HCT116 (cell line): Measurements from ENCODE around the gene SMURF1.

Source experiments
- EGR1 ChIP-seq: IDR thresholded peaks from 2 replicates; pipeline ENCODE4 v1.6.1; 2012; ENCODE audit warnings: low read depth
- EZH2phosphoT487 ChIP-seq: fragments of 200-600 bp; IDR thresholded peaks from 2 replicates; pipeline ENCODE4 v1.6.1; 2018; ENCODE audit warnings: antibody characterized with exemption, borderline replicate concordance
- POLR2A ChIP-seq: IDR thresholded peaks from 2 replicates; pipeline ENCODE4 v1.7.0; 2011; ENCODE audit warnings: borderline replicate concordance; ENCODE audit not compliant: insufficient read depth, insufficient read length; ENCODE audit errors: extremely low read depth
- POLR2AphosphoS5 ChIP-seq: IDR thresholded peaks from 2 replicates; pipeline ENCODE4 v1.6.1; 2011; ENCODE audit warnings: mild to moderate bottlenecking, low read depth, low read length, moderate library complexity
- RAD21 ChIP-seq: IDR thresholded peaks from 2 replicates; pipeline ENCODE4 v1.6.1; 2012; ENCODE audit warnings: low read depth, mild to moderate bottlenecking
- REST ChIP-seq: IDR thresholded peaks from 2 replicates; pipeline ENCODE4 v1.6.1; 2012; ENCODE audit warnings: low read depth
- SP1 ChIP-seq: IDR thresholded peaks from 2 replicates; pipeline ENCODE4 v1.6.1; 2012; ENCODE audit warnings: low read depth
- YY1 ChIP-seq: IDR thresholded peaks from 2 replicates; pipeline ENCODE4 v1.6.1; 2011; ENCODE audit warnings: low read length, low read depth, moderate library complexity, mild to moderate bottlenecking; ENCODE audit not compliant: insufficient replicate concordance; ENCODE audit errors: extremely low read depth
- TF ChIP-seq, protein P1 (sequence below): IDR thresholded peaks from 2 replicates; pipeline ENCODE4 v1.6.1; 2012
- TF ChIP-seq, protein P2 (sequence below), 3 experiments: fragments of 200-600 bp in 1 of 3; sonication (generic) in 1 of 3; IDR thresholded peaks in 2 of 3; conservative IDR thresholded peaks in 1 of 3; 2 replicates each; pipeline ENCODE4 v1.5.1; 2012 to 2017; ENCODE audit warnings: low read depth in 2 of 3, low read length in 2 of 3, antibody characterized with exemption in 1 of 3, borderline replicate concordance in 1 of 3, control low read depth in 1 of 3, mild to moderate bottlenecking in 1 of 3, mixed read lengths in 1 of 3, mixed run types in 1 of 3, moderate library complexity in 1 of 3; ENCODE audit not compliant: insufficient read depth in 1 of 3

DNA sequence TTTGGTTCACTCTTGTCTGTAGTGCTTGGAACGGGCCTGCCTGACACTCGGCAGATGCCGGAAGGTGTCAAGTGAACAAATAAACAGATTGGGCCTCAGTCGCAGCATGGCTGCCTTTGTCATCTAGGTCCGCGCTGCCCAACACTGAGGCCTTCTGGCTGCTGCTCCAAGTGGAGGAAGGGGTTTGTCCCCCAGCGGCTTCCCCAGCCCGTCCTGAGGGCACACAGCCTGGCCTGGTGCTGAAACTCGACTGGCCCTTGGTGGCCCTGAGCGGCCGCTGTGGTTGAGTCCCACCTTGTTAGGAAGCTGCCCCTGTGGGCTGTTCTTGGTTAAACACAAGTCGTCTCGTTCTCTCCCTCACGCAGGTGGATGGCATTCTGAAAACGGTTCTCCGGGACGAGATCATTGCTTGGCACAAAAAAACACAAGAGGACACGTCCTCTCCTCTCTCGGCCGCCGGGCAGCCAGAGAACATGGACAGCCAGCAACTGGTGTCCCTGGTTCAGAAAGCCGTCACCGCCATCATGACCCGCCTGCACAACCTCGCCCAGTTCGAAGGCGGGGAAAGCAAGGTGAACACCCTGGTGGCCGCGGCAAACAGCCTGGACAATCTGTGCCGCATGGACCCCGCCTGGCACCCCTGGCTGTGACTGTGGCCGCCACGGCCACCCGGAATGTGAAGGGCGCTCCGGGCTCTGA is 132.1 kb downstream of the SMURF1 start:
- no peak for TF ChIP-seq POLR2AphosphoS5
- TF ChIP-seq EGR1, result no peak
- TF ChIP-seq REST, result no peak
- TF ChIP-seq SP1, result no peak
- TF ChIP-seq EZH2phosphoT487, result no peak
- no peak for TF ChIP-seq YY1
- no peak for TF ChIP-seq RAD21
- TF ChIP-seq POLR2A, result no peak
- TF ChIP-seq, protein P1, sequence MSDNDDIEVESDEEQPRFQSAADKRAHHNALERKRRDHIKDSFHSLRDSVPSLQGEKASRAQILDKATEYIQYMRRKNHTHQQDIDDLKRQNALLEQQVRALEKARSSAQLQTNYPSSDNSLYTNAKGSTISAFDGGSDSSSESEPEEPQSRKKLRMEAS, result no peak
- TF ChIP-seq, protein P2, sequence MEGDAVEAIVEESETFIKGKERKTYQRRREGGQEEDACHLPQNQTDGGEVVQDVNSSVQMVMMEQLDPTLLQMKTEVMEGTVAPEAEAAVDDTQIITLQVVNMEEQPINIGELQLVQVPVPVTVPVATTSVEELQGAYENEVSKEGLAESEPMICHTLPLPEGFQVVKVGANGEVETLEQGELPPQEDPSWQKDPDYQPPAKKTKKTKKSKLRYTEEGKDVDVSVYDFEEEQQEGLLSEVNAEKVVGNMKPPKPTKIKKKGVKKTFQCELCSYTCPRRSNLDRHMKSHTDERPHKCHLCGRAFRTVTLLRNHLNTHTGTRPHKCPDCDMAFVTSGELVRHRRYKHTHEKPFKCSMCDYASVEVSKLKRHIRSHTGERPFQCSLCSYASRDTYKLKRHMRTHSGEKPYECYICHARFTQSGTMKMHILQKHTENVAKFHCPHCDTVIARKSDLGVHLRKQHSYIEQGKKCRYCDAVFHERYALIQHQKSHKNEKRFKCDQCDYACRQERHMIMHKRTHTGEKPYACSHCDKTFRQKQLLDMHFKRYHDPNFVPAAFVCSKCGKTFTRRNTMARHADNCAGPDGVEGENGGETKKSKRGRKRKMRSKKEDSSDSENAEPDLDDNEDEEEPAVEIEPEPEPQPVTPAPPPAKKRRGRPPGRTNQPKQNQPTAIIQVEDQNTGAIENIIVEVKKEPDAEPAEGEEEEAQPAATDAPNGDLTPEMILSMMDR (IDR thresholded peaks at IDR 0.05 in 2 of 3, conservative IDR thresholded peaks at IDR 0.05 in 1 of 3; ENCODE audit: borderline replicate concordance in 1 of 3, insufficient read depth in 1 of 3, low read depth in 2 of 3, low read length in 2 of 3), result no peak
